ENCODE data around the gene MRPL36.
"Not testable (repeated sequence)": the region's sequence is repeated elsewhere in the genome, so short reads cannot be mapped to it uniquely, and the experiment has no call there.

The MRPL36 gene

DNA sequence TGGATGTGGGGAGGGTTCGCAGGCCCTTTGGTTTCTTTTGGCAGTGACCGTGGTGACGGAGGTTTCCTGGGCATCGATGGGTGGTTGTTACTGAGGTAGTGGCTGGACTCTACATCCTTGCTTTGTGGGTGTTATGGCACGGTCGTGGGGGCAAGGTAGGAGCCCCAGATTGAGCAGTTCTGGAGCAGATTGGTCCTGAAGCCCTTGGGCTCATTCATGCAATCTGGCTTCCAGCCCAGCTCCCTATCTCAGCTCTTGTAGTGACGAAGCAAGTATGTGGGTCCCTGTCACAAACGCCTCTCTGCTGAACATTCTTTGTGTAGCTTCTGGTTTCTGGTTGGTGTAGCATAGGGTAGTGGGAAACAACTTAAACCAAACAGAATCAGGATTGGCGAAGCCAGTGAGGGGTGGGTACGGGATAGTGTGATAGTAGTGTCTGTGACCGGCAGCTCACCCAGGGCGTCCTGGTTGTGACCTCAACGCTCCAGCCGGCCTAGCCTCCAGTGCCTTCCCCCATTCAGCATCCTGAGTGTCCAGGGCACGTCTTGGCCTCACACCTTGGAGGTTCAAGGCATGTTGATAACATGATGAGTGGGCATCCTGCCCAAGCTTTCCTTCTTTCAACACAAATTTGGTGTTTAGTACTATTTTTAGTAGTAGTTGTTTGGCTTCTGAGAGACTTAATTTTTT is 4.5 kb upstream of the MRPL36 start:
- H3K27me3 ChIP-seq (ENCODE audit: control insufficient read depth, insufficient read depth, low read length, poor library complexity, severe bottlenecking), result no peaks in the 10 kb centered on the region
- no peak overlapping the region for H3K4me3 ChIP-seq (ENCODE audit: insufficient read depth, low read depth, low read length)
- peaks cover 36% of the 10 kb centered on the region for H3K36me3 ChIP-seq (ENCODE audit: control insufficient read depth, insufficient read depth, low read length)
- 95 to 97% methylated on average over 15 of the region's 15 CpGs for WGBS, 2 experiments
- no peak overlapping the region for H3K27ac ChIP-seq (ENCODE audit: insufficient read depth, low read depth, low read length, poor library complexity, severe bottlenecking)
- H3K9me3 ChIP-seq (ENCODE audit: control insufficient read depth, low read length), result no peaks in the 10 kb centered on the region
- peaks cover 3% of the 10 kb centered on the region for H3K4me1 ChIP-seq (ENCODE audit: control insufficient read depth, insufficient read depth, low read length)

DNA sequence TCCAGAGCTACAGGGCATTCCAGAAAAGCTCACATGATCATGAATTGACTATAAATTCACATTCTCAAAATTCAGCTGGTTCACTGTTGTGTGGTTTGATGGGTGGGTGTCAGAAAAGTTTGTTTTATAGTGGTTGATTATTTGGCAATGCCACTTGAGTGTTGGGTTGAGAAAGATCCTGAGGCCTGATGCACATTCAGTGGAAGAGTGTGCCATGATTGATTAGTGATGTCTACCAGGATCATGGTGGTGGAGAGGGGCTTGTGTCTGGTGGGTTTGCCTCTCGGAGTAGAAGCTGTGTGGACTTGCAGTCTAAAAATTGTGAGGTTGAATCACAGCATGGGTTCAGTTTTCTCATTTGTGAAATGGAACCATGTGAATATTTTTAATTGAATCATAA is 3.6 kb upstream of the MRPL36 start:
- no peak overlapping the region for H3K27ac ChIP-seq (ENCODE audit: insufficient read depth, low read depth, low read length, poor library complexity, severe bottlenecking)
- no peak overlapping the region for H3K4me3 ChIP-seq (ENCODE audit: insufficient read depth, low read depth, low read length)
- H3K36me3 ChIP-seq (ENCODE audit: control insufficient read depth, insufficient read depth, low read length), result peaks cover 37% of the 10 kb centered on the region
- WGBS, 2 experiments, result 97% methylated on average over 1 of the region's 1 CpG
- no peaks in the 10 kb centered on the region for H3K9me3 ChIP-seq (ENCODE audit: control insufficient read depth, low read length)
- peaks cover 9% of the 10 kb centered on the region for H3K4me1 ChIP-seq (ENCODE audit: control insufficient read depth, insufficient read depth, low read length)
- no peaks in the 10 kb centered on the region for H3K27me3 ChIP-seq (ENCODE audit: control insufficient read depth, insufficient read depth, low read length, poor library complexity, severe bottlenecking)

DNA sequence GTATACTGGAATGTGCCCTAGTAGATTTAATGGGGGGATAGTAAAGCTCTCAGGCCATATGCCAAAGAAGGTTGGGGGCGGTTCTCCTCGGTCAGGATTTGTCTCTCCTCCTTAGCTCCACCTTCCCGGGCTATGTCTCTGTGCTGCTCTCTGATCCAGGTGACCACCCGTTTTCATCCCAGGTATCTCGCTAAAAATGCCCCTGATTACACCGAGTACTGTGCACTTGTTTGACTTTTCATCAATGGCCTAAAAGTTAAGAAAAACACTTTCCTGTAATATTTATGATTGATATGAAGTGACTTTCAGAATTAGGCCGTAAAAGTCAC is 2.3 kb upstream of the MRPL36 start:
- 15% methylated on average over 7 of the region's 7 CpGs for WGBS, 2 experiments
- peaks cover 45% of the 10 kb centered on the region for H3K36me3 ChIP-seq (ENCODE audit: control insufficient read depth, insufficient read depth, low read length)
- peak overlapping the region; percentile 93 for H3K4me3 ChIP-seq (ENCODE audit: insufficient read depth, low read depth, low read length)
- H3K27ac ChIP-seq (ENCODE audit: insufficient read depth, low read depth, low read length, poor library complexity, severe bottlenecking), result peak overlapping the region; percentile 72
- no peaks in the 10 kb centered on the region for H3K27me3 ChIP-seq (ENCODE audit: control insufficient read depth, insufficient read depth, low read length, poor library complexity, severe bottlenecking)
- H3K9me3 ChIP-seq (ENCODE audit: control insufficient read depth, low read length), result no peaks in the 10 kb centered on the region
- H3K4me1 ChIP-seq (ENCODE audit: control insufficient read depth, insufficient read depth, low read length), result peaks cover 9% of the 10 kb centered on the region

DNA sequence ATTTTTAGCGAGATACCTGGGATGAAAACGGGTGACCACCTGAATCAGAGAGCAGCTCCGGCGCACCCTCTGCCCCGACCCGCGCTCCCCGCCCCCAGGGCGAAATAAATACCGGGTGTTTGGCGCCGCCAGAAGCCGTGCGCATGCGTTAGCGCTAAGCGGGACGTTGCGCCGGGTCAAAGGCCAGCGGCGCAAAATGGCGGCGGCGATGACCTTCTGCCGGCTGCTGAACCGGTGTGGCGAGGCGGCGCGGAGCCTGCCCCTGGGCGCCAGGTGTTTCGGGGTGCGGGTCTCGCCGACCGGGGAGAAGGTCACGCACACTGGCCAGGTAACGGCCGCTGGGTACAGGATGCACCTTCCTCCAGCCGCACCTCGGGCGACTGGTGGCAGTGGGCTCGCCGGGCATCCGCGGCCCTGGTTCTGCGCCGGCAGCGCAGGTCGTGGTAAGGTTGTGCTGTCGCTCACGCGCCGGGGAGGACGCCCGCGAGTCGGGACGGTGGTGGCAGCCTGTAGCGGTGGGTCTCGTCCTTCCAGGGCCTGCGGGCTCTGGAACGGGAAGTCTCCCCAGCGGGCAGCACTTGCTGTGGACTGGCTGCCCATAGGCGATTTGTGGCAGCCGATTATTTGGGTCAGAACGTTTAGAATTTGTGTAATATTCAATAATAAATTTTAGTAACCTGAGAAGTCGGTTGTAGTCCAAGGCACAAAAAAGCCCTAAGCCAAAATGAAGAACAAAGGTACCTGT is 1.8 kb upstream of the MRPL36 start, which contains the start of gene NDUFS6:
Gene NDUFS6, plus strand, starts transcription at position 186 of the 745 bp plus-strand sequence. Its CDS starts 11 bp downstream, at position 197.
- H3K27ac ChIP-seq (ENCODE audit: insufficient read depth, low read depth, low read length, poor library complexity, severe bottlenecking), result peak within 1 kb of the TSS; percentile 72
- peak within 1 kb of the TSS; percentile 93 for H3K4me3 ChIP-seq (ENCODE audit: insufficient read depth, low read depth, low read length)
- no peaks in the 10 kb centered on the region for H3K9me3 ChIP-seq (ENCODE audit: control insufficient read depth, low read length)
- H3K4me1 ChIP-seq (ENCODE audit: control insufficient read depth, insufficient read depth, low read length), result peaks cover 9% of the 10 kb centered on the region
- no peaks in the 10 kb centered on the region for H3K27me3 ChIP-seq (ENCODE audit: control insufficient read depth, insufficient read depth, low read length, poor library complexity, severe bottlenecking)
- peaks cover 48% of the 10 kb centered on the region for H3K36me3 ChIP-seq (ENCODE audit: control insufficient read depth, insufficient read depth, low read length)
- 1% methylated on average over 69 of the region's 69 CpGs for WGBS, 2 experiments

DNA sequence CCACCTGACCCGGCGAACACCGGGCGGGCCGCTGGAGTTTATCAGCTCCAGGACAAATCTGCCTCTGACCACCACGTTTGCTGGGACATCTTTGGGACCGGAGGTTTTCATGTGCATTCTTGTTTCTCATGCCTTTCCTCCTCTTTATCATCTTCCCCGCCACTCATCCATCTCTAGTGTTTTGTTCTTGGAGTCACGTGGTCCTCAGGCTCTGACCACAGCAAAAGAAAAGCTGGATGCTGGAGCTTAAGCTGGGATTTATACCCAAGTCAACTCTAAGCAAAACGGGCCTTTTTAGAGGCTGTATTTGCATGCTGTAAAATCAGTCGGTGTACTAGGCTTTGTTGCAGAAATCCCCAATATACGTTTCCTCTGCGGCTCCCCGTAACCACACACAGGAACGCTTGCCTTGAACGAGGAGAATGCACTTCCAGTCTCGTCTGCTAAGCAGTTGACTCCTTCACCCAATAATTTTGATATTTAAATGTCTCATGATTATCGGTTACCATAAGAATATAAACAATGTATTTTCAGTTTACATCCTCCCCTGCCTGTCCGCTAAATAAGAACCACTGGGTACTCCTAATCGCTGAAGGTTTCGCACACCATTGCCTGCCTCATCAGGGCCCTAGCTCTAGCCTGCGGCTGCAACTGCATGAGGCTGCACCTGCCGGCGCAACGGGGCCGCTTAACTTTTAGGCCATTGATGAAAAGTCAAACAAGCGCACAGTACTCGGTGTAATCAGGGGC is 1.0 kb upstream of the MRPL36 start:
- H3K4me3 ChIP-seq (ENCODE audit: insufficient read depth, low read depth, low read length), result peak overlapping the region; percentile 93
- WGBS, 2 experiments, result 1 to 2% methylated on average over 27 to 28 of the region's 28 CpGs
- peaks cover 41% of the 10 kb centered on the region for H3K36me3 ChIP-seq (ENCODE audit: control insufficient read depth, insufficient read depth, low read length)
- H3K27me3 ChIP-seq (ENCODE audit: control insufficient read depth, insufficient read depth, low read length, poor library complexity, severe bottlenecking), result no peaks in the 10 kb centered on the region
- no peaks in the 10 kb centered on the region for H3K9me3 ChIP-seq (ENCODE audit: control insufficient read depth, low read length)
- H3K27ac ChIP-seq (ENCODE audit: insufficient read depth, low read depth, low read length, poor library complexity, severe bottlenecking), result peak overlapping the region; percentile 72
- H3K4me1 ChIP-seq (ENCODE audit: control insufficient read depth, insufficient read depth, low read length), result peaks cover 9% of the 10 kb centered on the region

DNA sequence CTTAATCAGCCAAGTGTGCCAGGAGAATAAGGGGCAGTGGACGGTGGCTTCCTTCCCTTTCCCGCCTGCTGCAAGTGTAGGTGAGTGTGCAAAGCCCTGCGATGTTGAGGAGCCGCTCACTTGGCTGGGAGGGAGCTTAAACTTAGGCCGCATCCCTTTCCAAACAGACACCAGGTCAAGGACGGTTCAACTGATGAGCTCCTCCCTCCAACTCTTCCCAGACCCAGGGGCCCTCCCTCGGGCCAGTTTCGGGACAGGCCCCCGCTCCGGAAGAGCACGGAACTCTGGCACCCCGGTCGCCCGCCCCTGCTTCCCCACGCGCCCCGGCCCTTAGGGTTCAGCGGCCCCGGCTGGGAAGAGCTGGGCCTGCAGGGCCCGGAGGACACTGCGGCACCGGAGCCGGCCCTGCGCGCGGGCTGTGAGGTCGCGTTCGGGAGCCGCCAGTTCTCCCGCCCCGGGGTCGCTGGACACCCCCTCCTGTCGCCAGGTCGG is 481 bp downstream of the MRPL36 start:
- no peak overlapping the region for H3K27ac ChIP-seq (ENCODE audit: insufficient read depth, low read depth, low read length, poor library complexity, severe bottlenecking)
- WGBS, 2 experiments, result 1 to 2% methylated on average over 35 of the region's 35 CpGs
- H3K27me3 ChIP-seq (ENCODE audit: control insufficient read depth, insufficient read depth, low read length, poor library complexity, severe bottlenecking), result no peaks in the 10 kb centered on the region
- H3K4me1 ChIP-seq (ENCODE audit: control insufficient read depth, insufficient read depth, low read length), result peaks cover 9% of the 10 kb centered on the region
- no peaks in the 10 kb centered on the region for H3K9me3 ChIP-seq (ENCODE audit: control insufficient read depth, low read length)
- peaks cover 26% of the 10 kb centered on the region for H3K36me3 ChIP-seq (ENCODE audit: control insufficient read depth, insufficient read depth, low read length)
- peak overlapping the region; percentile 93 for H3K4me3 ChIP-seq (ENCODE audit: insufficient read depth, low read depth, low read length)

DNA sequence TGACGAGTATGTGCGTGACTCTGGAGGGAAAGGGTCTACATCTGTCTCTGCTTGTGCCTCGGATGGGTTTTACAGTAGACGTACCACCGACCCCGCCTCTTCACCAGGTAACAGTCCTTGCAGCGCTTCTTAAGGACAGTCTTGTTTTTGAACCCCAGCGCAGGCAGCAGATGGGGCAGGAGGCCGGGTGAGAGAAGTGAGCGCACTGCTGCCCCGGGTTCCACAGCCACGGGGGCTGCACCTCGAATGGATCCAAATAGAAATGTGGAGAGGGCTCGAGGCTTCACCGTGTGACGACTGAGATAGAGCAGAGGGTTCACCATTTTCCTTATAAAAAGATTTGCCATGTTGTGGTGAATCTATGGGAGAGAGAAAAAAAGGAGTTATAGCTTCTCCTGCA is 1.0 kb downstream of the MRPL36 start:
- not testable (repeated sequence) for H3K4me1 ChIP-seq (ENCODE audit: control insufficient read depth, insufficient read depth, low read length); H3K9me3 ChIP-seq (ENCODE audit: control insufficient read depth, low read length); H3K27ac ChIP-seq (ENCODE audit: insufficient read depth, low read depth, low read length, poor library complexity, severe bottlenecking); H3K27me3 ChIP-seq (ENCODE audit: control insufficient read depth, insufficient read depth, low read length, poor library complexity, severe bottlenecking)
- 91% methylated on average over 16 of the region's 16 CpGs for WGBS, 2 experiments
- peaks cover 21% of the 10 kb centered on the region for H3K36me3 ChIP-seq (ENCODE audit: control insufficient read depth, insufficient read depth, low read length)
- H3K4me3 ChIP-seq (ENCODE audit: insufficient read depth, low read depth, low read length), result peak overlapping the region; percentile 93

DNA sequence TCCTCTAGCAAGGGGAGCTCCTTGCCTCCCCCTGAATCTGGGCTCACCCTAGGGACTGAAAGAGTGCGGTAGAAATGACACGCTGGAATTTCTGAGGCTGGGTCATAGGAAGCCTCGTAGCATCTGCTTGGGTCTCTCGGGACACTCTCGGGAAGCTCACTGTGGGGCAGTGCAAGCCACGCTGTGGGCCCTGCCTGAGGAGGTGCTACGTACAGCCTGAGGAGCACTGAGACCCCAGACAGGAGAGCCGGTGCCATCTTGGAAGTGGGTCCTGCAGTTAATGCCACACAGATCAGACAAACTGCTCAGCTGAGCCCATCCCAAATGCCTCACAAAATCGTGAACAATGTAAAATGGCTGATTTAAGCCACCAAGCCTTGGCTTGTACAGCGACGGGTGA is 1.8 kb downstream of the MRPL36 start:
- 94% methylated on average over 11 of the region's 11 CpGs for WGBS, 2 experiments
- Histone ChIP-seq H3K27ac (ENCODE audit: insufficient read depth, low read depth, low read length, poor library complexity, severe bottlenecking) (no peak overlapping the region), H3K4me1 (ENCODE audit: control insufficient read depth, insufficient read depth, low read length) (peaks cover 9% of the 10 kb centered on the region)

DNA sequence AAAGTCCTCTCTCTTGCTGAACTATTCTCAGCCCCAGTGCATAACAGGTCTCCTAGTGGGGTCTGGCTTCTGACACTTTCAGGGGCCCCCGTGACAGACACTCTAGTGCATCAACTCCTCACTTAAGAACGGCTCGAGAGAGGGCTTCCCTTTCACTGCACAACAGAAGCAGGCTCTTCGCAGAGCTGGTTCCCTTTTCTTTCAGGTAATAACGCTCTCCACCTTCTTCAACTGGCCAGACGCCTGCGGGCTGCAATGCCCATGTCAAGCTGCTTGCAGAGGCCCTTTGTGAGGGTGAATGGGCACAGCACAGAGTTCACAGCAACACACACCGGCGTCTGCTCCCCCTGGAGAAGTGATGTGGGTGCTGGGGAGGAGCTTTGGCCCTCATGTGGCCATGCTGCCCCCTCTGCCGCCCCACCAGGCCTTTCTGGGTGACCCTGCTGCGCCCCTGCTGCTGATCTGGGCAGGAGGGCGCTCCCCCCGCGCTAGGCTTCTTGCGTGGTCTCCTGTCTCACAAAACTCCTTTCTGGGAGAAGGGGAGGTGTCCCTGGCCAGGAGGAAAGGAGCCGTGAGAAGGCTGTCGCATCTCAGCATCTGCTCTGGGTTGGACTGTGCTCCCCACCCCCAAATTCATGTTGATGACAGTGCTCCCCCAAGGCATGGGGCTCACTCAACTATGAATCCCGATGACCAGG is 2.4 kb downstream of the MRPL36 start:
- H3K4me3 ChIP-seq (ENCODE audit: insufficient read depth, low read depth, low read length), result no peak overlapping the region
- no peaks in the 10 kb centered on the region for H3K27me3 ChIP-seq (ENCODE audit: control insufficient read depth, insufficient read depth, low read length, poor library complexity, severe bottlenecking)
- no peaks in the 10 kb centered on the region for H3K9me3 ChIP-seq (ENCODE audit: control insufficient read depth, low read length)
- peaks cover 6% of the 10 kb centered on the region for H3K4me1 ChIP-seq (ENCODE audit: control insufficient read depth, insufficient read depth, low read length)
- WGBS, 2 experiments, result 96% methylated on average over 18 of the region's 18 CpGs
- no peak overlapping the region for H3K27ac ChIP-seq (ENCODE audit: insufficient read depth, low read depth, low read length, poor library complexity, severe bottlenecking)
- H3K36me3 ChIP-seq (ENCODE audit: control insufficient read depth, insufficient read depth, low read length), result peaks cover 19% of the 10 kb centered on the region

More for the DNA sequence above, 1.8 kb downstream of the MRPL36 start:
- Histone ChIP-seq H3K36me3 (ENCODE audit: control insufficient read depth, insufficient read depth, low read length) (peaks cover 19% of the 10 kb centered on the region), H3K9me3 (ENCODE audit: control insufficient read depth, low read length) (no peaks in the 10 kb centered on the region), H3K27me3 (ENCODE audit: control insufficient read depth, insufficient read depth, low read length, poor library complexity, severe bottlenecking) (no peaks in the 10 kb centered on the region), H3K4me3 (ENCODE audit: insufficient read depth, low read depth, low read length) (no peak overlapping the region)

All from ectodermal cell (in vitro differentiated cells).